H9 (cell line): ENCODE measurements around the gene UBE2V1. TPM values are rescaled to one million over a fixed set of nuclear protein-coding genes. Genes with fewer than 3 reads are reported as not detected.

Experiments used
- DNase-seq: peaks from one replicate; pipeline ENCODE4 v3.0.0-alpha.2; 2017
- H2AFZ ChIP-seq: one replicate; pipeline ENCODE4 v1.6.1; 2013; ENCODE audit warnings: mild to moderate bottlenecking, low read length, control low read depth, moderate library complexity
- H2AK5ac ChIP-seq: 2 replicates; pipeline ENCODE4 v1.6.1; 2013; ENCODE audit warnings: low read length, control low read depth, mixed read lengths; ENCODE audit not compliant: insufficient read length
- H2BK120ac ChIP-seq: one replicate; pipeline ENCODE4 v1.6.1; 2013; ENCODE audit warnings: low read depth, mild to moderate bottlenecking, low read length, control low read depth, inconsistent platforms; ENCODE audit not compliant: poor library complexity, severe bottlenecking
- H2BK12ac ChIP-seq: 2 replicates; pipeline ENCODE4 v1.6.1; 2013; ENCODE audit warnings: low read length, control low read depth, mixed read lengths, low read depth; ENCODE audit not compliant: insufficient read length
- H2BK15ac ChIP-seq: 2 replicates; pipeline ENCODE4 v1.6.1; 2013; ENCODE audit warnings: low read depth, low read length, control low read depth
- H2BK20ac ChIP-seq: one replicate; pipeline ENCODE4 v1.6.1; 2013; ENCODE audit warnings: low read depth, mild to moderate bottlenecking, low read length, control low read depth, inconsistent platforms; ENCODE audit not compliant: poor library complexity, severe bottlenecking
- H2BK5ac ChIP-seq: 2 replicates; pipeline ENCODE4 v1.6.1; 2013; ENCODE audit warnings: low read length, control low read depth, mixed read lengths; ENCODE audit not compliant: insufficient read length
- H3K14ac ChIP-seq: 2 replicates; pipeline ENCODE4 v1.6.1; 2013; ENCODE audit warnings: low read length, control low read depth; ENCODE audit not compliant: insufficient read depth
- H3K18ac ChIP-seq: 2 replicates; pipeline ENCODE4 v1.6.1; 2013; ENCODE audit warnings: low read depth, mild to moderate bottlenecking, mixed read lengths, low read length, control low read depth; ENCODE audit not compliant: insufficient read length
- H3K23ac ChIP-seq: 2 replicates; pipeline ENCODE4 v1.6.1; 2013; ENCODE audit warnings: low read length, control low read depth, mixed read lengths, low read depth; ENCODE audit not compliant: insufficient read length
- H3K23me2 ChIP-seq: 2 replicates; pipeline ENCODE4 v1.6.1; 2013; ENCODE audit warnings: low read depth, mild to moderate bottlenecking, mixed read lengths, low read length, control low read depth; ENCODE audit not compliant: insufficient read length, poor library complexity, severe bottlenecking
- H3K27ac ChIP-seq: 2 replicates; pipeline ENCODE4 v1.5.1; 2013; ENCODE audit warnings: low read length, control low read depth, mixed read lengths, low read depth; ENCODE audit not compliant: insufficient read length
- H3K27me3 ChIP-seq: 2 replicates; pipeline ENCODE4 v1.6.1; 2013; ENCODE audit warnings: low read length, control low read depth, inconsistent platforms; ENCODE audit not compliant: insufficient read depth
- H3K4ac ChIP-seq: 2 replicates; pipeline ENCODE4 v1.6.1; 2013; ENCODE audit warnings: low read depth, mild to moderate bottlenecking, control low read depth, inconsistent platforms, low read length, moderate library complexity
- H3K4me1 ChIP-seq: 2 replicates; pipeline ENCODE4 v1.6.1; 2013; ENCODE audit warnings: low read length, control low read depth, inconsistent platforms; ENCODE audit not compliant: insufficient read depth
- H3K4me2 ChIP-seq: 2 replicates; pipeline ENCODE4 v1.6.1; 2013; ENCODE audit warnings: low read length, control low read depth, mixed read lengths; ENCODE audit not compliant: insufficient read length, insufficient read depth
- H3K56ac ChIP-seq: 2 replicates; pipeline ENCODE4 v1.6.1; 2013; ENCODE audit warnings: low read depth, mild to moderate bottlenecking, mixed read lengths, low read length, control low read depth; ENCODE audit not compliant: insufficient read length
- H3K79me1 ChIP-seq: 2 replicates; pipeline ENCODE4 v1.6.1; 2013; ENCODE audit warnings: low read depth, mild to moderate bottlenecking, moderate library complexity, low read length, control low read depth, inconsistent platforms; ENCODE audit not compliant: insufficient read depth, poor library complexity, severe bottlenecking
- H3K79me2 ChIP-seq: 2 replicates; pipeline ENCODE4 v1.6.1; 2013; ENCODE audit warnings: low read length, control low read depth, inconsistent platforms; ENCODE audit not compliant: insufficient read depth
- H3K9ac ChIP-seq: 2 replicates; pipeline ENCODE4 v1.6.1; 2013; ENCODE audit warnings: low read length, control low read depth, mixed read lengths; ENCODE audit not compliant: insufficient read length; ENCODE audit errors: extremely low read depth
- H3K9me3 ChIP-seq: one replicate; pipeline ENCODE4 v1.6.1; 2013; ENCODE audit warnings: low read depth, low read length, inconsistent platforms; ENCODE audit not compliant: control insufficient read depth
- H3T11ph ChIP-seq: one replicate; pipeline ENCODE4 v1.6.1; 2013; ENCODE audit warnings: mild to moderate bottlenecking, low read length, control low read depth, inconsistent platforms
- H4K20me1 ChIP-seq: one replicate; pipeline ENCODE4 v1.6.1; 2013; ENCODE audit not compliant: control insufficient read depth, insufficient read length, insufficient read depth
- H4K5ac ChIP-seq: 2 replicates; pipeline ENCODE4 v1.6.1; 2013; ENCODE audit warnings: low read depth, mild to moderate bottlenecking, mixed read lengths, low read length, control low read depth; ENCODE audit not compliant: insufficient read length
- H4K8ac ChIP-seq: replicated peaks from 2 replicates; pipeline ENCODE4 v1.6.1; 2013; ENCODE audit warnings: low read length, control low read depth, mixed read lengths, low read depth; ENCODE audit not compliant: insufficient read length
- H4K91ac ChIP-seq: 2 replicates; pipeline ENCODE4 v1.6.1; 2013; ENCODE audit warnings: low read depth, mild to moderate bottlenecking, moderate library complexity, mixed read lengths, low read length, control low read depth; ENCODE audit not compliant: insufficient read length
- H3K27ac Mint-ChIP-seq, 3 experiments: 2 replicates in 2 of 3; 3 replicates in 1 of 3; pipeline ENCODE4 v1.8.0; 2020 to 2021; ENCODE audit warnings: mixed read lengths in 3 of 3, mild to moderate bottlenecking in 1 of 3, moderate library complexity in 1 of 3
- H3K27me3 Mint-ChIP-seq: 2 replicates; pipeline ENCODE4 v1.8.0; 2021; ENCODE audit warnings: low read depth, mild to moderate bottlenecking, moderate library complexity, mixed read lengths
- H3K36me3 Mint-ChIP-seq, 3 experiments: 2 replicates in 2 of 3; 3 replicates in 1 of 3; pipeline ENCODE4 v1.8.0; 2020 to 2021; ENCODE audit warnings: low read depth in 3 of 3, mixed read lengths in 3 of 3; ENCODE audit not compliant: insufficient read depth in 1 of 3
- H3K4me1 Mint-ChIP-seq, 2 experiments: 2 replicates each; pipeline ENCODE4 v1.8.0; 2020; ENCODE audit warnings: mixed read lengths in 2 of 2
- H3K4me3 Mint-ChIP-seq, 2 experiments: 2 replicates in 1 of 2; 3 replicates in 1 of 2; pipeline ENCODE4 v1.8.0; 2020 to 2021; ENCODE audit warnings: mild to moderate bottlenecking in 2 of 2, mixed read lengths in 2 of 2, moderate library complexity in 1 of 2
- H3K9me3 Mint-ChIP-seq, 2 experiments: 2 replicates in 1 of 2; 3 replicates in 1 of 2; pipeline ENCODE4 v1.8.0; 2020; ENCODE audit warnings: mild to moderate bottlenecking in 2 of 2, mixed read lengths in 2 of 2, moderate library complexity in 1 of 2
- WGBS: extraction: QIAGEN DNeasy Blood & Tissue Kit; methylation state at CpG from one replicate; pipeline ENCODE4 v1.1.7; 2013; ENCODE audit warnings: missing lambda C conversion rate, low lambda C conversion rate, mixed read lengths; ENCODE audit not compliant: insufficient read length; ENCODE audit errors: extremely low coverage; 5-methylcytosine and 5-hydroxymethylcytosine counted together
- total RNA-seq: library from RNA; stranded (reverse); gene quantifications from 2 replicates; pipeline ENCODE4 v1.2.1, GENCODE V29; 2021
- TF ChIP-seq, protein P1 (sequence below): fragments of 200-600 bp; sonication (generic); conservative IDR thresholded peaks from 3 replicates; pipeline ENCODE4 v1.8.0; 2021; ENCODE audit warnings: antibody characterized with exemption, mild to moderate bottlenecking

Gene UBE2V1
- total RNA-seq, 1 experiment from 2014 or later, result 152 TPM

DNA sequence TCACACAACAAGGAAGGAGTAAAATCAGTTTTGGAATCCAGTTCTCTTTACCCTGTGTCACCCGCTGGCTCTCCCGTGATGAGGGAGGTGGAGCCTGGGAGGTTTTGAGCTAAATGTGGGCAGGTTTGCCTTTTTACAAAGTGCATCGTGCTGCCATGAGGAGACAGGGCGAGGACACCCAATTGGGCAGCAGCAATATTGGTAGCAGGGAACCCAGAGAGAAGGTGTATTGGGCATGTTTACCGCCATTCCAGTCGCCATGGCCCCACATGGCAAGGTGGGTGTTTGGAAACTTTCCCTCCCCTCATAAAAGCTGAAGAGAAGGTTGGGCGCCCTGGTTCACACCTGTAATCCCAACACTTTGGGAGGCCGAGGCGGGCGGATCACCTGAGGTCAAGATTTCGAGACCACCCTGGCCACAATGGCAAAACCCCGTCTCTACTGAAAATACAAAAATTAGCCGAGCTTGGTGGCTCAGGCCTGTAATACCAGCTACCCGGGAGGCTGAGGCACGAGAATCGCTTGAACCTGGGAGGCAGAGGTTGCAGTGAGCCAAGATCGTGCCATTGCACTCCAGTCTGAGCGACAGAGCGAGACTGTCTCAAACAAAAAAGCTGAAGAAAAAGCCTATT lies 3.5 kb upstream of the UBE2V1 start:
- Histone ChIP-seq H2BK15ac (no peak overlapping the region), H4K8ac (peak overlapping the region; percentile 70), H3K4me2 (peak overlapping the region; percentile 93), H2BK12ac (no peak overlapping the region), H3K4me1 (peaks cover 6% of the 10 kb centered on the region), H3K9ac (peak overlapping the region; percentile 34), H2BK20ac (no peak overlapping the region), H2BK120ac (no peak overlapping the region), H2AFZ (no peak overlapping the region), H3K27ac (no peak overlapping the region), H3T11ph (peak overlapping the region; percentile 37), H3K23ac (no peak overlapping the region), H3K79me1 (peaks cover 3% of the 10 kb centered on the region), H3K56ac (no peak overlapping the region), H3K4ac (no peak overlapping the region), H3K79me2 (peaks cover 9% of the 10 kb centered on the region; the same call in 1 of the 2 replicates), H2BK5ac (no peak overlapping the region), H4K5ac (no peak overlapping the region), H3K18ac (no peak overlapping the region), H3K9me3 (no peaks in the 10 kb centered on the region), H4K91ac (no peak overlapping the region), H3K14ac (no peak overlapping the region), H2AK5ac (no peak overlapping the region), H3K23me2 (peaks cover 19% of the 10 kb centered on the region), H4K20me1 (no peaks in the 10 kb centered on the region), H3K27me3 (no peaks in the 10 kb centered on the region)
- no CpG with 5 or more reads among the region's 19 CpGs for WGBS
- H3K4me1 Mint-ChIP-seq, result peaks cover 36 to 37% of the 10 kb centered on the region in 2 experiments
- DNase-seq, result no peak
- H3K27ac Mint-ChIP-seq, result peak overlapping the region; percentile 29 to 63 (median 41); a peak in 3 of 7 replicates
- peak overlapping the region; percentile 79 to 99 for H3K4me3 Mint-ChIP-seq
- no peaks in the 10 kb centered on the region for H3K9me3 Mint-ChIP-seq
- no peaks in the 10 kb centered on the region for H3K27me3 Mint-ChIP-seq
- TF ChIP-seq, protein P1, sequence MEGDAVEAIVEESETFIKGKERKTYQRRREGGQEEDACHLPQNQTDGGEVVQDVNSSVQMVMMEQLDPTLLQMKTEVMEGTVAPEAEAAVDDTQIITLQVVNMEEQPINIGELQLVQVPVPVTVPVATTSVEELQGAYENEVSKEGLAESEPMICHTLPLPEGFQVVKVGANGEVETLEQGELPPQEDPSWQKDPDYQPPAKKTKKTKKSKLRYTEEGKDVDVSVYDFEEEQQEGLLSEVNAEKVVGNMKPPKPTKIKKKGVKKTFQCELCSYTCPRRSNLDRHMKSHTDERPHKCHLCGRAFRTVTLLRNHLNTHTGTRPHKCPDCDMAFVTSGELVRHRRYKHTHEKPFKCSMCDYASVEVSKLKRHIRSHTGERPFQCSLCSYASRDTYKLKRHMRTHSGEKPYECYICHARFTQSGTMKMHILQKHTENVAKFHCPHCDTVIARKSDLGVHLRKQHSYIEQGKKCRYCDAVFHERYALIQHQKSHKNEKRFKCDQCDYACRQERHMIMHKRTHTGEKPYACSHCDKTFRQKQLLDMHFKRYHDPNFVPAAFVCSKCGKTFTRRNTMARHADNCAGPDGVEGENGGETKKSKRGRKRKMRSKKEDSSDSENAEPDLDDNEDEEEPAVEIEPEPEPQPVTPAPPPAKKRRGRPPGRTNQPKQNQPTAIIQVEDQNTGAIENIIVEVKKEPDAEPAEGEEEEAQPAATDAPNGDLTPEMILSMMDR, result no peak
- peaks cover 0 to 4% (median 3%) of the 10 kb centered on the region in 3 experiments; a peak in 1 of 7 replicates for H3K36me3 Mint-ChIP-seq
